Brain microvascular endothelial cell (primary cell): Measurements from ENCODE around the gene IGSF21.

Experiments
- DNase-seq: peaks from one replicate; pipeline ENCODE4 v3.0.0-alpha.2; 2020
- H3K27ac ChIP-seq: fragments of 250-450 bp; sonication (Bioruptor Pico); 2 replicates; pipeline ENCODE4 v1.5.1; 2020; ENCODE audit warnings: mild to moderate bottlenecking, moderate library complexity
- H3K27me3 ChIP-seq: fragments of 250-450 bp; sonication (Bioruptor Pico); replicated peaks from 2 replicates; pipeline ENCODE4 v1.5.1; 2020; ENCODE audit warnings: mild to moderate bottlenecking
- H3K36me3 ChIP-seq: fragments of 250-450 bp; sonication (Bioruptor Pico); replicated peaks from 2 replicates; pipeline ENCODE4 v1.5.1; 2020; ENCODE audit warnings: mild to moderate bottlenecking
- H3K4me3 ChIP-seq: 2 replicates; pipeline ENCODE4 v1.5.1; 2011; ENCODE audit warnings: low read depth, mild to moderate bottlenecking, control low read depth, low read length, moderate library complexity
- CTCF ChIP-seq: IDR thresholded peaks from 2 replicates; pipeline ENCODE4 v1.5.1; 2011; ENCODE audit warnings: low read depth, mild to moderate bottlenecking, moderate library complexity, low read length, control low read depth, inconsistent platforms; ENCODE audit errors: missing control alignments
- in situ Hi-C: cut with HindIII; loops from 2 replicates; pipeline ENCODE4 v1.10.0; 2017; ENCODE audit warnings: low sequenced_read_pairs, low pct_ligation_motif_present

IGSF21 gene

GRCh38 chr1:18337757-18338156, 230.2 kb downstream of the IGSF21 start:
- no peak overlapping the region for H3K27ac ChIP-seq
- no peaks in the 10 kb centered on the region for H3K27me3 ChIP-seq
- DNase-seq, result no peak
- H3K4me3 ChIP-seq, result no peak overlapping the region
- no peak for TF ChIP-seq CTCF
- no peaks in the 10 kb centered on the region for H3K36me3 ChIP-seq
- in situ Hi-C loops, result no loop called here

GRCh38 chr1:18339161-18339560, 231.6 kb downstream of the IGSF21 start:
- no peak for DNase-seq
- no peaks in the 10 kb centered on the region for H3K36me3 ChIP-seq
- TF ChIP-seq CTCF, result no peak
- H3K4me3 ChIP-seq, result no peak overlapping the region
- H3K27ac ChIP-seq, result no peak overlapping the region
- in situ Hi-C loops, result no loop called here
- H3K27me3 ChIP-seq, result no peaks in the 10 kb centered on the region

- no peaks in the 10 kb centered on the region for H3K27me3 ChIP-seq
- in situ Hi-C loops, result no loop called here
- no peak for TF ChIP-seq CTCF
- DNase-seq, result no peak
- no peak overlapping the region for H3K27ac ChIP-seq
- no peaks in the 10 kb centered on the region for H3K36me3 ChIP-seq
- H3K4me3 ChIP-seq, result no peak overlapping the region
Measured at GRCh38 chr1:18340158-18340764, 232.7 kb downstream of the IGSF21 start.

GRCh38 chr1:18340787-18341186, 233.2 kb downstream of the IGSF21 start:
- Histone ChIP-seq H3K36me3 (no peaks in the 10 kb centered on the region), H3K4me3 (no peak overlapping the region), H3K27me3 (no peaks in the 10 kb centered on the region), H3K27ac (no peak overlapping the region)
- DNase-seq, result no peak
- no peak for TF ChIP-seq CTCF
- in situ Hi-C loops, result no loop called here

GRCh38 chr1:18341291-18342069, 233.9 kb downstream of the IGSF21 start:
- no peaks in the 10 kb centered on the region for H3K27me3 ChIP-seq
- DNase-seq, result no peak
- H3K4me3 ChIP-seq, result no peak overlapping the region
- H3K27ac ChIP-seq, result no peak overlapping the region
- TF ChIP-seq CTCF, result no peak
- in situ Hi-C loops, result no loop called here
- H3K36me3 ChIP-seq, result no peaks in the 10 kb centered on the region
